SK-N-MC (cell line): Measurements from ENCODE around the gene CD63.

Experiments
- EZH2 ChIP-seq: fragments of 200-600 bp; sonication (generic); IDR thresholded peaks from one replicate; pipeline ENCODE4 v1.6.1; 2017; ENCODE audit warnings: antibody characterized with exemption
- FOXP2 ChIP-seq: optimal IDR thresholded peaks from 2 replicates; pipeline ENCODE3; 2011; ENCODE audit warnings: mild to moderate bottlenecking, moderate library complexity; ENCODE audit not compliant: insufficient read depth; ENCODE audit errors: extremely low read length, control extremely low read depth
- POLR2AphosphoS5 ChIP-seq: IDR thresholded peaks from 2 replicates; pipeline ENCODE4 v1.6.1; 2012; ENCODE audit warnings: mild to moderate bottlenecking, low read depth, low read length, borderline replicate concordance

GRCh38 chr12:55720071-55720564, 8.7 kb downstream of the CD63 start, which contains the start of gene RDH5:
- TF ChIP-seq POLR2AphosphoS5 = no peak
- TF ChIP-seq EZH2 = no peak
- TF ChIP-seq FOXP2 = no peak
